ENCODE data around the gene EVC2.
"Not testable (repeated sequence)": the region's sequence is repeated elsewhere in the genome, so short reads cannot be mapped to it uniquely, and the experiment has no call there.

The EVC2 gene

DNA sequence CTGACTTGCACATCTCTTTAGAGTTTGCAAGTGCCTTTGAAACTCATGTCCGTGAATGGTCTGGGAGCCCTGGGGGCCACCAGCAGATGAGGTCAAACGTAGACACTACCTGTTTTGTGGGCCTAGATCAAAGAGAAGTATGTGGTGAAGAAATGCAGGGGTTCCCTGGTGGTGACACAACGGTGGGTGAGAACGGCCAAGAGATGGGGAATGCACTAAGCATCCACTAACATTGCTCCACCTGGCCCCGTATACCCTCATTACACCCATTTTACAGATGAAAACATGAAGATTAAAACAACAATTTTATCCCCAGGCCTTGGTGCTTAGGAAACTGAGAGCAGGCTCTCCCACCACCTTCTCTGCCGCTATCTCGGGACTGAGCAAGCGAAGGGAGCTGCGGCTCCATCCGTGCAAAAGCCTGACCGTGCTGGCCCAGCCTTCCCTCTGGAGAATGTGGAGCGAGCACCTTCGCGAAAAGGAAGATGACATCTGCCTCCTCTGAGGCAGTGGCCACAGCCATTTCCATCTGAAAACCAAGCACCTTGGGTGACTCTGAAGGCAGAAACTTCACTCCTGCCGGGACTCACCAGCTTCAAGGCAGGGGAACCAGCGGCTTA lies 91.9 kb downstream of the EVC2 start:
- no peak for DNase-seq

DNA sequence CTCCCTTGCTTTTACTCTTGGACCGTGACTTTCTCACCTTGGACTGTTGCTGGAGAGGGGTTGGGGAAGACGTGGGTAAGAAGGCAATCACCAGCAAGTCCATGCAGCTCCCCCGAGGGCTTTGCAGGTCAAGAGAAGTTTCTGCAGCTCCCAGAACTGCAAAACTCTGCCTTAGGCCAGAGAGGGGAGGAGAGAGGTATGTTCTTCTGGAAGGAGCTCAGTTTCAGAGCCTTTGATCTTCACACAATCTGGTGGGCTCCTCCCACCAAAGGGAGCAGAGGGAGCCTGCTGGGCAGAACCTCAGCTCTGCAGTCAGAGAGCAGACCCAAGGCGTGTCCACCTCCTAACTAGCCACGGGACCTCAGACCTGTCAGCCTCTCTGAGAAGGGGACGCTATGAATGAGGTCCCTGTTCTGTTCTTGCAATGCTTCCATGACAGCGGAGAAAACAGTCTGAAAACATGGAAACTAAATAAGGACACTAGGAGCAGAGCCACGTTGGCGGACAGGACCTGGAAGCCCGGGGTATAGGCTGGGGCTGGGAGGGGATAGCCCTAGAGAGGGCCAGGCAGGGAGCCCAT lies 92.8 kb downstream of the EVC2 start:
- no peak for DNase-seq

DNA sequence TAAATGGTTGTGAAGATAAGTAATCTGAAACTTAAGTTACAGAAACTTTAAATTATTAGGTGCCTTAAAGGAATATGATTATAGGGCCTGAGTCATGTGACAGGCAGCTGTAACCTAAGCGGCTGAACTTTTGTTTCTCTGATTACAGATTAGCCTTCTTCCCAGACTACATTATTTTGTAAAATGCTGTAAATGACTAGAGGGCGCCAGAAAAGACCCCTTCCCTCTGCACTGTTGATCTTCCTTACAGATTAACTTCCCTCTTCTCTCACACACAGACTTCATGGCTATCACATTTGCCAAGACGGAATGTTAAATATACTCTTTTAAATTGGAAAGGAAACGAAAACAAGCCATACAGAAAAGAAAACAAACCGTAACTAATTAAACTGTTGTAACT lies 96.6 kb downstream of the EVC2 start:
- no peak for DNase-seq

DNA sequence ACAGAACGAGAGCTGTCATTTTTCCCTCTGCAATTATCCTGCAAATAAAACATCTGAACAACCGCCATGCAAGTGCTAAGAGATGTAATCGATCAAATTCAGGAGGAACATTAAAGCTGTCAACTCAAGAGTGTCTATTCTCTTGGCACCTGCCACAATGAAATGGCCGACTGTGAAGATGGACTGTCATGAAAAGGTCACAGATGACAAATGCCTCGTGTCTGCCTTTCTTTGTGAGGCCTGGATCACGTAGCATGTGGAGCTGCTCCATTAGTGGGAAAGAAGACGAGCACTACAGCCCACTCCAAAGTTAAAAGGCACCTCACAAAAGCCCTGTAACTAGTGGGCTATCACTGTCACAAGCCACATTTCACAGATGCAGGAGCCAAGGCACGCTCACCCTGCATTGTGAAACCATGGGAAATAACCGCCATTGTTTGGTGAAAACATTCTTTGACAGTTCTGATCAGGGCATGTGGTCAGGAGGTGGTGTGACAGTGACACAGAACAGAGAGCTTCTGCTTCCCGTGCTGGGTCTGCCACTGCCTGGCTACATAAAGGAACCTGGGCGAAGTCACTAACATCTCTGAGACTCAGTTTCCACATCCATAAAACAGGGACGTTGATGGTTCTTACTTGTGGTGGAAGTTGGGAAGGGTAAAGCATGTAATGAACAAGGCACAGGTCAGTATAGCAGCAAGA lies 98.9 kb downstream of the EVC2 start:
- DNase-seq = peak; percentile 93 to 95

GRCh38 chr4:5593828-5594227 lies 114.5 kb downstream of the EVC2 start:
- DNase-seq = not testable (repeated sequence)

DNA sequence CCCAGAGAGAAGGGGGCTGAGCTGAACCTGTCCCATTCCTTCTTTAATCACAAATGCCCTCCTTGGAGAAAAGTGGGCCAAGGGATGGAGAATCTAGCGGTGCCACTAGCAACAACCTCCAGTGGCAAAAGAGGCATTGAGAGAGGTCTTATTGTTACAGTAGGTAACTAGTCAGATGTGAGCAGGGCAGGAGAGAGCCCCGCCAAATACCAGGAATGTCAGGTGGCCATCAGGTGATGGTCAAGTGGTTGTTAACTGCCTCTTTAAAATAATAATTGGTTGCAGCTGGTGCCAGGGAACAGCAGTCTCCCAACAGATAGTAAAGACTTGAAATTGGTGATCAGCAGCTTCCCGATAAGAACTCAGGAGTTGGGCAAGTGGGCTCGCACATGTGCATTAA lies 116.1 kb downstream of the EVC2 start:
- no peak for DNase-seq

DNA sequence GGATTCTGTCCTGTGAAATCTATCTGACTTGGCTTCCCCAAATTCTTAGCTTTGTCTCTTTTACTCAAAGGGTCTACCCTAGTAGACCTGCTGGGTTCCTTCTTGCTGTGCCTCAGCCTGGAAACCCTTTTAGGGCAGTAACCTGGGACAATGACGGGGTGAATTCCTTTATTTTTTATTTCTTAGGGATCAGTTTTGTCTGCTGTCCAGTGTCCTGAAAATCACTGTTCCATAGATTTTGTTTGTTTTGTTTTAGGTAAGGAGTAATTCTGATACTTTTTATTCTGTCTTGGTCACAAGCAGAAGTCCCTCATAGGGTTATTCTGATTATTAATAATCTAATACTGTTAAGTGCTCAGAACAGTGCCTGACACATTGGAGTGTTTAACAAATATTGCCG lies 118.9 kb downstream of the EVC2 start:
- no peak for DNase-seq

GRCh38 chr4:5588046-5588445 lies 120.3 kb downstream of the EVC2 start:
- no peak for DNase-seq

- DNase-seq = no peak
These were observed 132.4 kb downstream of the EVC2 start for GRCh38 chr4:5575941-5576340.

GRCh38 chr4:5574386-5574785 lies 134.0 kb downstream of the EVC2 start:
- DNase-seq = no peak

DNA sequence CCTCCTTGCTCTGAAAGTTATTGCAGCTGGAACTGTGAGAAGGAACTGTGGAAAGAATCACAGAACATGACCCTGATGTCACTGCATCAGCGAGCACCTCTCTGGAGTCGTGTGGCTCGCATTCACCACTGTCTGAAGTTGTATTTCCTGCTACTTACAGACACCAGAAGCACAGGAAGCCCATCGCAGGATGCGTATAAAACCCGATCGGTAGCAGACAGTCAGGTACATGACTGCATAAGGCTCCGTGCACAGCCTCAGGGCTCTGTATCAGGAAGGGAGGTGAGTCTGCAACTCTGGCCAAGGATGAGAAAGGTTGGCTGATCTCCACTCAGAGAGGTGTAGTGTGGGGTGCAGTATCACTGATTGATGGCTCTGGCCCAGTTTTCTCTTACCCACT lies 134.4 kb downstream of the EVC2 start:
- DNase-seq = no peak

DNA sequence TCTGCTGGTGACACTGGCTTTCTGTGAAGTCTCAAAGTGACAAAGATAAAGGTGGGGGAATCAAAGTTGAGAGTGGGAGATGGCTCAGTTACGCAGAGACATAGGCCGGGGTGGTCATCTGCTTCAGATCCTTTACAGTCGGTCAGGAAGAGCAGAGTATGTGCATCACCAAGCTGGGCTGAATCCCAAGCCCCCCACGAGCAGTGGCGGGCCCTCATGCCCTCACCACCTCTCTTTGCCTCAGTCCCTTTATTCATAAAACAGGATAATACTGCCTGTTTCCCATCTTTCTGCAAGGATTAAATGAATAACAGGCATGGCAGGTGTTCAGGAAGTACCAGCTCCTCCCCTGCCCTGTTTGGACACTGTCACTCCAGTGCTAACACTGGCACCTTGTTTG lies 135.6 kb downstream of the EVC2 start:
- no peak for DNase-seq

DNA sequence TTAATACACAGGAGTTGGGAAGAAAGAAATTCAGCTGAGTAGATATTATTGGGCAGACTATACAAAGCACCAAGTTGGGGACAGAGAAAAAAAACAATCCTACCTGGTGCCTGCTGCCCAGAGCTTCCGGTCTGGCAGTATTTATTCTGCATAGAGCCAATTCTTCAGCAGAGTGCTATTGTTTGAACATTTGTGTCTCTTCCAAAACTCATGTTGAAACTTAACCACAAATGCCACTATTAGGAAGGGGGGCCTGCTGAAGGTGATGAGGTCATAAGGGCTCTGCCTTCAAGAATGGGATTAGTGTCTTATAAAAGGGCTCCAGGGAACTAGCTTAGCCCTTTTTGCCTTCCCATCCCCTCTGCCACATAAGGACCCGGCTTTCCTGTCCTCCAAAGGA lies 136.2 kb downstream of the EVC2 start:
- DNase-seq = no peak

GRCh38 chr4:5571646-5572045 lies 136.7 kb downstream of the EVC2 start:
- DNase-seq = no peak

DNA sequence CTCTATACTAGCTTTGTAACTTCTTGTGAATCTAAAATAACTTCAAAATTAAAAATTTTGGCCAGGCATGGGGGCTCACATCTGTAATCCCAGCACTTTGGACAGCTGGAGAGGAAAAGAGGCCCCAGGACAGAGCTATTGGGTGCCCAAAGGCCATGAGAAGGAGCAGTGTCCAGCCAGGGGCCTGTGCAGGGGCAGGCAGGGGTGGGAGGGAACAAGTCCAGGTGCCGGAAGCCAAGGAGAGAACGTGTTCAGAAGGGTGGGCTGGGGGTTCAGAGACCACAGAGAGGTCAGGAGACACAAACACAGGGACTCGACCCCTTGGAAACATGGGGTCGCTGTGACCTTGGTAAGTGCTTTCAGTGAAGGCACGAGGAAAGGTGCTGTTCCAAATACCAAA lies 138.9 kb downstream of the EVC2 start:
- no peak for DNase-seq

DNA sequence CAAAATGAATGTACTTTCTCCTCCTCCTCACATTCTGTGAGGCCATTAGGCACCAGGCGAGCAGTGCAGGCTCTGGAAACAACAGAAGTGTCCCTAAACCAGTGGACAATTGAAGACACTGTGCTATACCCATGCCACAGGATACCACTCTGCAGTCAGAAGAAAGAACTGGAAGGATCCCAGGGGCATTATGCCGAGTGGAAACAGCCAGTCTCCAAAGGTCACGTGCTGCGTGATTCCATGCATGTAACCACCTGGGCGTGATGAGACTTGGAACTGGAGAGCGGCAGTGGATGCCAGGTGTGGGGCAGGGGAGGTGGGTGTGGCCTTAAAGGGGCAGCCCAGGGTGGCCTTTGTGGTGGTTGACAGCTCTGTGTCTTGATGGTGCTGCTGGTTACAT lies 139.4 kb downstream of the EVC2 start:
- peak; percentile 71 to 74 for DNase-seq

DNA sequence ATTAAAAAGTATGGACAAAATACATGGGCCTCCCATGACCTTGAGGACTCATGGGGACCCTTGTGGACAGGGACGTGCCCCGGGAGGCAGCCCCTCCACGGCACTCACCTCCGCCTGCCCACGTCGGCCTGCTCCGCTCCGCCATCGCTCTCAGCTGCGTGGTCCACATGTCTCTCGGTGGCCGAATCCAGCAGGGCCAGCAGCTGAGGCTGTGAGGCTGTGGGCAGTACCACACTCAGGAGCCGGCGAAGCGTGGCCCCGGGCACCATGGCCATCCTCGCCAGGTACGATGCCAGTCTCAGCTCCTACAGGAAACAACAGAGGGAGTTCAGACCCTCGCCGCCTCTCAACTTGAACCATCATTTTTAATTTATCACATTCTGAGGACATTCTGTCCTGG lies 140.0 kb downstream of the EVC2 start:
- no peak for DNase-seq

DNA sequence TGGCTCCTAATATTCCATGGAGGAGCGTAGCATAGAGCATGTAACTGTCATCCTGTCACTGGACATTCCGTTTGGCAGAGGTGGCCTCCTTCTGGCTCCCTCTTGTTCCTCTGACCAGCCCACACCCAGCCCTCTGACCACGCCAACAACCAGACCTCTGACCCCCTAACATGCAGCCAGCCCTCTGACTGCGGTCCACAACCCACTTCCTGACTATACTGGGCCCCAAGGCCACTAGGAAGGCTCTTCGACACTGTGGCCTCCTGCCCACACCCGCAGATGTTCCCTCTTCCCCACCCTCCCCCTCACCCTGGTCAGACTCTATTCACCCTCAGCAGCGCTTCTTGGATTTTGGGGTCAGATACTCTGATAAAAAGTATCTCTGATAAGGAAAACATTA lies 141.4 kb downstream of the EVC2 start:
- no peak for DNase-seq

GRCh38 chr4:5566526-5566925 lies 141.8 kb downstream of the EVC2 start:
- no peak for DNase-seq

DNA sequence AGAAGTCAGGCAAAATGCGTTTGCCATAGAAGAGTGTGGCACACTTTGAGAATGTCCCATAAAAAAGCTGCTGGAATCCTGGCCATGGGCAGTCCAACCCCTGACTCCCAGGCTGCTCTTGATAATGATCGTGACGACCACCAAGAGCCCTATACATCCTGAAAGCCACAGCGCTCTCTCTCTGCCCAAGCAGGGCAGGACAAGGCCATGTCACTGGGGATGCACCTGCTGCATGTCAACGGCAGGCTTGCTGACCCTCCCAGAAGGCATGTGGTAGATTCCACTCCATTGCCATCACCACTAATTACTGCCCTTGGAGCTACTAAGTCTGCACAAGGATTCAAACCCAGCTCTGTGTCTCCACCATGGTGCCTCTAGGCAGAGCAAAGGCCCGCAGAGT lies 144.5 kb downstream of the EVC2 start:
- no peak for DNase-seq

GRCh38 chr4:5562476-5562875 lies 145.9 kb downstream of the EVC2 start:
- no peak for DNase-seq

DNA sequence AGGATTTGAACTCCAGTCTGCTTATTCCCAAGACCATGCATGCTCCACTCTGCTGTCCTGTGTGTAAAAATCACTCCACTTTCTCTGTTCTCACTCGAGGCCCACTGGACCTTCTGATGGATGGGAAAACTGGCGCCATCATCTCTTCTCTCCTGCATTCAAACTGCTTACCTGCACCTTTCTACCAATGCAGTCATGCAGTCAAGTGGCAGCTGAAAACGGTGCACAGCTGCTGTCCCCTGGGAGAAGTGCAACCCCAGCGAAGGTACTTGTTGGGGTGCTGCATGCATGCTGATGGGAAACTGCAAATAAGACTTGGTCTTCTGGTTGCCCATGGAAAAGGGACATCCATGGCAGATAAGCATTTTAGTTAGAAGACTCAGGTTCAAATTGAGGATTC lies 147.1 kb downstream of the EVC2 start:
- no peak for DNase-seq

DNA sequence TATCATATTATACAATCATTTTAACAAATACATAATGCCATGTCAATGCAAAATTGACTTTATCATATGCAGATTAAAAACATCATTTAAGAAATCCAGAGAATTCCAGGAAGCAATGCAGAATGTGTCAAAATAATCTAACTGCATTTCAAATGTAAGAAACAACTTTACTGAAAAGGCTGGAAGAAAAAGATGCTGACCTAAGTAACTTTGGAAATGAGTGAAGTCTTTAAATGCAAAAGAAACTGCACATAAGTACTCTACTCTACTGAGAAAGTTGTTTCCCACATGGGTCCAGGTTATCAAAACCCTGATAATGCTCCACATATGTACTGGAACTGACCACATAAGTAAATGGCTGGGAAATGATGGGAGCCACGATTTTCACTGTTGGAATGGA lies 149.9 kb downstream of the EVC2 start:
- DNase-seq = no peak

DNA sequence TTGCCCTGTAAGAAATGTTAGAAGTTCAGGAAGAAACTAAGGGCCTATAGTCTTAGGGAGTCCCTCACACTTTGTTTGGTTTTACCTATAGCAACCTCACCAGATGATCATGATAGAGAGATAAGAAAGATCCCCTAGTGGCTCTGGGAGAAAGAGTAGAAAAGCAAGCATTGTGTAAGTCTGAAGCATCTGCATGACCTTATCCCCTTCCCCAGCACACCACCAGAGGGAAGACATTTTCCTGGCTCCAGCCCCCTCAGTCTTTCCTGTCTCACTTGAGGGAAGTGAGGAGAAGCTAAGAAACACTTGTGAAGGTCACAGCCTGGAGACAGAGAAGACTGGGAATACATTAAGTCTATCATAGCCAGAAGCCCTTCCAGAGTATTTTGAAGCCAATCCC lies 154.0 kb downstream of the EVC2 start:
- no peak for DNase-seq

DNA sequence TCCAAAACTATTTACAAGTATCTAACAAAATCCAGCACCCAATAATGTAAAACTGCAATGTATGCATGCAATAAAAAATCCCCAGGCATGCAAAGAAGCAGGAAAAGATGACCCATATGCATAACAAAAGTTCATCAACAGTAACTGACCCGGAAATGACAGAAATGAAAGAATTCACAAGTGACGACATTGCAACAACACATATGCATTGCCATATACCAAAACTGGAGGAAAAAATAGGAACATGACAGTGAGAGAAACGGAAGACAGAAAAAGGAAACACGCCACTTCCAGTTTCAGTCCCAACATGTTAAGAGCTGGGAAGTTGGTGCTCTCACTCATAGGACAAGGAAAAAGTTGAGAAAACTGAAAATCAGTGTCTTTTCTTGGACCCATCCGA lies 154.6 kb downstream of the EVC2 start:
- DNase-seq = no peak
